Activated effector memory CD4-positive, alpha-beta T cell treated with anti-CD3 and anti-CD28 coated beads, Interleukin-2, amount 50 U/mL, for 16 hours (primary cell): Measurements from ENCODE around the gene STRN.
A peak's percentile ranks its signal among the peaks of the same experiment; 100 is the strongest.
"Not testable (repeated sequence)": the region's sequence is repeated elsewhere in the genome, so short reads cannot be mapped to it uniquely, and the experiment has no call there.

Experiments
- DNase-seq: peaks from one replicate; pipeline ENCODE4 v3.0.0-alpha.2; 2020

STRN gene

GRCh38 chr2:36966370-36967235 is at the start of gene STRN:
Gene STRN (minus strand): TSS chr2:36966536. CDS start chr2:36966463, 73 bp downstream.
- peak; percentile 99 for DNase-seq

- DNase-seq, result no peak
Measured at GRCh38 chr2:37013315-37013641, 46.9 kb upstream of the STRN start.

- DNase-seq, result no peak
Measured at GRCh38 chr2:37011130-37011529, 44.8 kb upstream of the STRN start.

- no peak for DNase-seq
Measured at GRCh38 chr2:37005118-37005868, 39.0 kb upstream of the STRN start.

GRCh38 chr2:37000988-37001556 is 34.7 kb upstream of the STRN start:
- DNase-seq, result no peak

GRCh38 chr2:37000318-37000717 is 34.0 kb upstream of the STRN start:
- DNase-seq, result no peak

GRCh38 chr2:36999416-36999815 is 33.1 kb upstream of the STRN start:
- DNase-seq, result not testable (repeated sequence)

GRCh38 chr2:36993841-36994620 is 27.7 kb upstream of the STRN start:
- DNase-seq, result no peak

GRCh38 chr2:36988008-36988407 is 21.7 kb upstream of the STRN start:
- DNase-seq, result no peak

- DNase-seq, result no peak
Measured at GRCh38 chr2:36982467-36982866, 16.1 kb upstream of the STRN start.

GRCh38 chr2:36981911-36982310 is 15.6 kb upstream of the STRN start:
- DNase-seq, result no peak

GRCh38 chr2:36979007-36979406 is 12.7 kb upstream of the STRN start:
- DNase-seq, result not testable (repeated sequence)

- DNase-seq, result no peak
Measured at GRCh38 chr2:36976065-36976464, 9.7 kb upstream of the STRN start.

- no peak for DNase-seq
Measured at GRCh38 chr2:36975306-36975705, 9.0 kb upstream of the STRN start.

- DNase-seq, result no peak
Measured at GRCh38 chr2:36973320-36973719, 7.0 kb upstream of the STRN start.

- DNase-seq, result no peak
Measured at GRCh38 chr2:36971990-36972389, 5.7 kb upstream of the STRN start.

- no peak for DNase-seq
Measured at GRCh38 chr2:36967236-36967876, 1.0 kb upstream of the STRN start.

- peak; percentile 73 for DNase-seq
Measured at GRCh38 chr2:36965751-36966369, 476 bp downstream of the STRN start.

- DNase-seq, result no peak
Measured at GRCh38 chr2:36965206-36965605, 1.1 kb downstream of the STRN start.

GRCh38 chr2:36964496-36965058 is 1.8 kb downstream of the STRN start:
- no peak for DNase-seq

- no peak for DNase-seq
Measured at GRCh38 chr2:36963734-36964133, 2.6 kb downstream of the STRN start.

- DNase-seq, result no peak
Measured at GRCh38 chr2:36963106-36963505, 3.2 kb downstream of the STRN start.
